PC-3 (cell line): Measurements from ENCODE around the gene NUCB1. TPM values are rescaled to one million over a fixed set of nuclear protein-coding genes. Genes with fewer than 3 reads are reported as not detected.

Experiments
- ATAC-seq: fragments of 200-7000 bp; cut with Tn5 transposase; 2 replicates; pipeline ENCODE4 v1.9.1; 2020; ENCODE audit warnings: mild to moderate bottlenecking, moderate library complexity
- BruUV-seq: library from RNA; stranded (reverse); fragments of 400-500 nt; replicated peaks from 2 replicates; lab custom pipeline; 2021; lab: Mats Ljungman, UMichigan
- CTCF ChIA-PET: fragments of 300-600 bp; sonication (Branson Sonifier 250); formaldehyde crosslinking; loops from one replicate; lab custom pipeline; 2022; ENCODE audit warnings: antibody characterized with exemption; lab: Charles Lee
- POLR2A ChIA-PET: fragments of 300-600 bp; sonication (Branson Sonifier 250); formaldehyde crosslinking; loops from one replicate; lab custom pipeline; 2022; ENCODE audit warnings: antibody characterized with exemption; ENCODE audit not compliant: unreplicated experiment; lab: Charles Lee
- DNase-seq: peaks from one replicate; pipeline ENCODE4 v3.0.0-alpha.2; 2015
- H2AFZ ChIP-seq: fragments of 300-600 bp; sonication (generic); 2 replicates; pipeline ENCODE4 v1.6.0; 2016; ENCODE audit warnings: antibody characterized with exemption, low read length
- H3F3A ChIP-seq: fragments of 300-600 bp; sonication (generic); one replicate; pipeline ENCODE4 v1.6.0; 2017; ENCODE audit warnings: antibody characterized with exemption, low read length, control low read depth, mild to moderate bottlenecking; ENCODE audit not compliant: unreplicated experiment
- H3K27ac ChIP-seq: fragments of 300-600 bp; sonication (generic); 2 replicates; pipeline ENCODE4 v1.5.1; 2016; ENCODE audit warnings: mild to moderate bottlenecking, low read length
- H3K27me3 ChIP-seq: fragments of 300-600 bp; sonication (generic); 2 replicates; pipeline ENCODE4 v1.6.1; 2016; ENCODE audit warnings: low read length, mixed read lengths
- H3K36me3 ChIP-seq: fragments of 300-600 bp; sonication (generic); 2 replicates; pipeline ENCODE4 v1.6.1; 2016; ENCODE audit warnings: low read depth, mixed run types, low read length, mixed read lengths
- H3K4me1 ChIP-seq: fragments of 300-600 bp; sonication (generic); 2 replicates; pipeline ENCODE4 v1.5.1; 2016; ENCODE audit warnings: low read length; ENCODE audit not compliant: insufficient read depth
- H3K4me2 ChIP-seq: fragments of 300-600 bp; sonication (generic); 2 replicates; pipeline ENCODE4 v1.6.0; 2016; ENCODE audit warnings: low read length
- H3K4me3 ChIP-seq: fragments of 300-600 bp; sonication (generic); 2 replicates; pipeline ENCODE4 v1.5.1; 2016; ENCODE audit warnings: mild to moderate bottlenecking, low read length, mixed read lengths
- H3K79me2 ChIP-seq: fragments of 300-600 bp; sonication (generic); 2 replicates; pipeline ENCODE4 v1.6.1; 2017; ENCODE audit warnings: low read length, mixed read lengths
- H3K9ac ChIP-seq: fragments of 300-600 bp; sonication (generic); 2 replicates; pipeline ENCODE4 v1.6.0; 2016; ENCODE audit warnings: mild to moderate bottlenecking, low read length
- H3K9me2 ChIP-seq: fragments of 300-600 bp; sonication (generic); replicated peaks from 2 replicates; pipeline ENCODE4 v1.6.1; 2016; ENCODE audit warnings: mixed run types, low read length, mixed read lengths
- H3K9me3 ChIP-seq: fragments of 300-600 bp; sonication (generic); 2 replicates; pipeline ENCODE4 v1.6.1; 2016; ENCODE audit warnings: low read length, mixed read lengths
- H4K20me1 ChIP-seq: fragments of 300-600 bp; sonication (generic); 2 replicates; pipeline ENCODE4 v1.6.1; 2016; ENCODE audit warnings: low read length, mixed read lengths
- EZH2 ChIP-seq: fragments of 300-600 bp; sonication (generic); IDR thresholded peaks from one replicate; pipeline ENCODE4 v1.6.1; 2017; ENCODE audit warnings: antibody characterized with exemption, mild to moderate bottlenecking, low read length; ENCODE audit not compliant: unreplicated experiment
- EZH2phosphoT487 ChIP-seq: fragments of 300-600 bp; sonication (generic); IDR thresholded peaks from 2 replicates; pipeline ENCODE4 v1.6.1; 2018; ENCODE audit warnings: mild to moderate bottlenecking, antibody characterized with exemption, low read length, borderline replicate concordance
- intact Hi-C: fragments of 100-400 bp; cut with micrococcal nuclease; formaldehyde crosslinking; loops from 2 replicates; pipeline ENCODE4 v1.9.0; 2023
- total RNA-seq: library from RNA; depleted of rRNA; stranded (reverse); fragments of >200 nt; gene quantifications from 2 replicates; pipeline ENCODE4 v1.2.3, GENCODE V29; 2014
- TF ChIP-seq, protein P1 (sequence below): fragments of 300-600 bp; sonication (generic); conservative IDR thresholded peaks from 2 replicates; pipeline ENCODE4 v1.5.1; 2017; ENCODE audit warnings: antibody characterized with exemption, low read depth, mild to moderate bottlenecking, low read length

Gene NUCB1
- total RNA-seq, 1 experiment from 2014 or later, result 137 TPM

GRCh38 chr19:48962029-48962848 is 62.1 kb downstream of the NUCB1 start:
- TF ChIP-seq EZH2 (no peak), EZH2phosphoT487 (no peak)
- TF ChIP-seq, protein P1, sequence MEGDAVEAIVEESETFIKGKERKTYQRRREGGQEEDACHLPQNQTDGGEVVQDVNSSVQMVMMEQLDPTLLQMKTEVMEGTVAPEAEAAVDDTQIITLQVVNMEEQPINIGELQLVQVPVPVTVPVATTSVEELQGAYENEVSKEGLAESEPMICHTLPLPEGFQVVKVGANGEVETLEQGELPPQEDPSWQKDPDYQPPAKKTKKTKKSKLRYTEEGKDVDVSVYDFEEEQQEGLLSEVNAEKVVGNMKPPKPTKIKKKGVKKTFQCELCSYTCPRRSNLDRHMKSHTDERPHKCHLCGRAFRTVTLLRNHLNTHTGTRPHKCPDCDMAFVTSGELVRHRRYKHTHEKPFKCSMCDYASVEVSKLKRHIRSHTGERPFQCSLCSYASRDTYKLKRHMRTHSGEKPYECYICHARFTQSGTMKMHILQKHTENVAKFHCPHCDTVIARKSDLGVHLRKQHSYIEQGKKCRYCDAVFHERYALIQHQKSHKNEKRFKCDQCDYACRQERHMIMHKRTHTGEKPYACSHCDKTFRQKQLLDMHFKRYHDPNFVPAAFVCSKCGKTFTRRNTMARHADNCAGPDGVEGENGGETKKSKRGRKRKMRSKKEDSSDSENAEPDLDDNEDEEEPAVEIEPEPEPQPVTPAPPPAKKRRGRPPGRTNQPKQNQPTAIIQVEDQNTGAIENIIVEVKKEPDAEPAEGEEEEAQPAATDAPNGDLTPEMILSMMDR, result no peak
- peaks cover 31% of the 10 kb centered on the region for H3K4me1 ChIP-seq
- H3K27me3 ChIP-seq, result no peaks in the 10 kb centered on the region
- no peak overlapping the region for H2AFZ ChIP-seq
- POLR2A ChIA-PET, result interaction anchor here (0.6 kb wide), 2 partner anchors 81 to 83 kb away, joined by 7 to 22 read pairs; no protein-coding TSS in a partner anchor
- no peaks in the 10 kb centered on the region for H3K9me3 ChIP-seq
- ATAC-seq (peak; percentile 50), DNase-seq (peak; percentile 18)
- no peak overlapping the region for H3K4me3 ChIP-seq
- H4K20me1 ChIP-seq, result 0 out of 2 replicates have a peak, but pooled peaks cover 5% of the 10 kb centered on the region
- intact Hi-C loops, result no loop called here
- peaks cover 5% of the 10 kb centered on the region for H3F3A ChIP-seq
- no peaks in the 10 kb centered on the region for H3K9me2 ChIP-seq
- CTCF ChIA-PET, result interaction anchor here (0.5 kb wide), 1 partner anchor 31 kb away, joined by 3 read pairs; the partner anchor contains the start of genes GYS1 and RUVBL2
- no TSS peak for BruUV-seq
- H3K79me2 ChIP-seq, result peaks cover 14% of the 10 kb centered on the region
- H3K4me2 ChIP-seq, result no peak overlapping the region
- H3K9ac ChIP-seq, result no peak overlapping the region
- H3K27ac ChIP-seq, result 0 out of 2 replicates have a peak overlapping the region, but pooled peaks have one; percentile 23
- peaks cover 7% of the 10 kb centered on the region; the same call in 1 of the 2 replicates for H3K36me3 ChIP-seq

DNA sequence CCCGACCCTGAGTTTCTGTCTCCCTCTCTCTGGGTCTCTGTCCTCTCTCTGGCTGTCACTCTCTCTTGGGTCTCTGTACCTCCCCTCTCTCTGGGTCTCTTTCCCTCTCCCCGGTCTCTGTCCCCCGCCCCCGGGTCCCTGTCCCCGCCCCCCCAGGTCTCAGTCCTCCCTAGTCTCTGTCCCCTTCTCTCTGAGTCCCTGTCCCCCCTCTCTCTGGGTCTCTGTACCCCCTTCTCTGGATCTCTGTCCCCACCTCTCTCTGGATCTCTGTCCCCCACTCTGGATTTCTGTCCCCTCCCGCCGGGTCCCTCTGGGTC is 62.7 kb downstream of the NUCB1 start:
- H3K4me1 ChIP-seq, result peaks cover 31% of the 10 kb centered on the region
- CTCF ChIA-PET, result no interaction called here
- no peak overlapping the region for H3K4me3 ChIP-seq
- no TSS peak for BruUV-seq
- DNase-seq (no peak), ATAC-seq (no peak)
- H3K9me2 ChIP-seq, result no peaks in the 10 kb centered on the region
- no peaks in the 10 kb centered on the region for H3K27me3 ChIP-seq
- peaks cover 5% of the 10 kb centered on the region for H3F3A ChIP-seq
- peaks cover 7% of the 10 kb centered on the region; the same call in 1 of the 2 replicates for H3K36me3 ChIP-seq
- H3K4me2 ChIP-seq, result no peak overlapping the region
- no peak overlapping the region for H3K27ac ChIP-seq
- H3K79me2 ChIP-seq, result peaks cover 14% of the 10 kb centered on the region
- POLR2A ChIA-PET, result no interaction called here
- no peak overlapping the region for H3K9ac ChIP-seq
- intact Hi-C loops, result no loop called here
- H2AFZ ChIP-seq, result no peak overlapping the region
- no peaks in the 10 kb centered on the region for H3K9me3 ChIP-seq
- H4K20me1 ChIP-seq, result 0 out of 2 replicates have a peak, but pooled peaks cover 5% of the 10 kb centered on the region
- TF ChIP-seq, protein P1, result no peak
- TF ChIP-seq EZH2phosphoT487 (no peak), EZH2 (no peak)
